Immature natural killer cell (primary cell): ENCODE data around the gene KRT12. TPM values are rescaled to one million over a fixed set of nuclear protein-coding genes. Genes with fewer than 3 reads are reported as not detected.

Source experiments
- DNase-seq, 3 donors: peaks; one replicate each; pipeline ENCODE4 v3.0.0; 2022; ENCODE audit warnings: mixed read lengths in 1 of 3
- H3K27ac Mint-ChIP-seq, 6 donors: one replicate each; pipeline ENCODE4 v1.8.0; 2020; ENCODE audit warnings: mixed read lengths in 6 of 6, mild to moderate bottlenecking in 5 of 6, inconsistent platforms in 4 of 6, moderate library complexity in 3 of 6
- H3K27me3 Mint-ChIP-seq, 3 donors: one replicate each; pipeline ENCODE4 v1.8.0; 2020 to 2021; ENCODE audit warnings: low read depth in 3 of 3, mild to moderate bottlenecking in 3 of 3, mixed read lengths in 3 of 3, moderate library complexity in 3 of 3, inconsistent platforms in 1 of 3
- H3K36me3 Mint-ChIP-seq, 3 donors: one replicate each; pipeline ENCODE4 v1.8.0; 2020; ENCODE audit warnings: mixed read lengths in 3 of 3, inconsistent platforms in 2 of 3, mild to moderate bottlenecking in 2 of 3
- H3K4me1 Mint-ChIP-seq, 2 donors: one replicate each; pipeline ENCODE4 v1.8.0; 2020; ENCODE audit warnings: inconsistent platforms in 2 of 2, mild to moderate bottlenecking in 2 of 2, mixed read lengths in 2 of 2, moderate library complexity in 1 of 2
- H3K4me3 Mint-ChIP-seq, 5 donors: one replicate each; pipeline ENCODE4 v1.8.0; 2020; ENCODE audit warnings: mild to moderate bottlenecking in 5 of 5, mixed read lengths in 5 of 5, inconsistent platforms in 3 of 5, moderate library complexity in 3 of 5
- H3K9me3 Mint-ChIP-seq, 6 donors: one replicate each; pipeline ENCODE4 v1.8.0; 2020; ENCODE audit warnings: mild to moderate bottlenecking in 6 of 6, mixed read lengths in 6 of 6, inconsistent platforms in 4 of 6, moderate library complexity in 3 of 6
- polyA plus RNA-seq, 3 donors: library from polyadenylated mRNA; unstranded; fragments of 300-500 nt; fragmentation: Illumina TruSeq; gene quantifications; one replicate each; pipeline ENCODE4 v1.2.3, GENCODE V29; 2021

KRT12 gene
- polyA plus RNA-seq, 3 donors from 2014 or later: not detected

GRCh38 chr17:40846515-40847144 is 20.4 kb downstream of the KRT12 start:
- DNase-seq: no peak
- Mint-ChIP-seq H3K27me3 (peaks cover 0 to 19% (median 13%) of the 10 kb centered on the region in 3 donors), H3K27ac (no peak overlapping the region), H3K9me3 (peaks cover 0 to 2% (median 0%) of the 10 kb centered on the region in 6 donors), H3K36me3 (no peaks in the 10 kb centered on the region), H3K4me3 (no peak overlapping the region), H3K4me1 (no peaks in the 10 kb centered on the region)

- no peak overlapping the region for H3K4me3 Mint-ChIP-seq
- peaks cover 0 to 2% (median 0%) of the 10 kb centered on the region in 6 donors for H3K9me3 Mint-ChIP-seq
These were observed 22.3 kb downstream of the KRT12 start for GRCh38 chr17:40844671-40845107.

DNA sequence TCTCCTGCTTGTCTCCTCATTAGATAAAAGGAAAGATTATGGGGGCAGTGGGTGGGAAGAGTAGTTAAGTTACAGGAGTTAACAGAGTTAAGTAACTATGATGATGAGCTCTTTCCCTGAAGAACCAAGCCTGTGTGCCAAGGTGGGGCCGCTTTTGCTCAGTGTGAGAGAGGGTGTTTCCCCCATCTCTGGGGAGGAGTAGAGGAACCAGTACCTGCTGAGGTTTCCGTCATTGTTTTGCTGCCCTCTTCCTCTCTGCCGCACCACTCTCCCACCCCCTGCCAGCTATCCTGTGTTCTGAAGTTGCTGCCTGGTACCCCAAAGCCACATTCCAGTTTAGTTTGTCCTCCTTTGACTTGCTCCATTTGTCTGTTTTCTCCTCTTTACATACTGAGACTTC is 23.8 kb downstream of the KRT12 start:
- peaks cover 0 to 17% (median 13%) of the 10 kb centered on the region in 3 donors for H3K27me3 Mint-ChIP-seq
- H3K27ac Mint-ChIP-seq: no peak overlapping the region
- H3K4me1 Mint-ChIP-seq: no peaks in the 10 kb centered on the region
- H3K9me3 Mint-ChIP-seq: peaks cover 0 to 2% (median 0%) of the 10 kb centered on the region in 6 donors
- no peak for DNase-seq
- H3K4me3 Mint-ChIP-seq: no peak overlapping the region
- peaks cover 4 to 9% (median 4%) of the 10 kb centered on the region in 3 donors for H3K36me3 Mint-ChIP-seq

More at GRCh38 chr17:40844671-40845107, 22.3 kb downstream of the KRT12 start:
- H3K27ac Mint-ChIP-seq: no peak overlapping the region
- no peaks in the 10 kb centered on the region for H3K4me1 Mint-ChIP-seq
- peaks cover 0 to 20% (median 13%) of the 10 kb centered on the region in 3 donors for H3K27me3 Mint-ChIP-seq
- no peak for DNase-seq
- peaks cover 0 to 4% (median under 1%) of the 10 kb centered on the region in 3 donors for H3K36me3 Mint-ChIP-seq

GRCh38 chr17:40841246-40841645 is 25.8 kb downstream of the KRT12 start:
- H3K9me3 Mint-ChIP-seq: peaks cover 0 to 2% (median 0%) of the 10 kb centered on the region in 6 donors
- DNase-seq: no peak
- H3K27me3 Mint-ChIP-seq: peaks cover 0 to 17% (median 13%) of the 10 kb centered on the region in 3 donors
- no peak overlapping the region for H3K4me3 Mint-ChIP-seq
- H3K4me1 Mint-ChIP-seq: no peaks in the 10 kb centered on the region
- peaks cover 4 to 10% (median 4%) of the 10 kb centered on the region in 3 donors for H3K36me3 Mint-ChIP-seq
- H3K27ac Mint-ChIP-seq: no peak overlapping the region

DNA sequence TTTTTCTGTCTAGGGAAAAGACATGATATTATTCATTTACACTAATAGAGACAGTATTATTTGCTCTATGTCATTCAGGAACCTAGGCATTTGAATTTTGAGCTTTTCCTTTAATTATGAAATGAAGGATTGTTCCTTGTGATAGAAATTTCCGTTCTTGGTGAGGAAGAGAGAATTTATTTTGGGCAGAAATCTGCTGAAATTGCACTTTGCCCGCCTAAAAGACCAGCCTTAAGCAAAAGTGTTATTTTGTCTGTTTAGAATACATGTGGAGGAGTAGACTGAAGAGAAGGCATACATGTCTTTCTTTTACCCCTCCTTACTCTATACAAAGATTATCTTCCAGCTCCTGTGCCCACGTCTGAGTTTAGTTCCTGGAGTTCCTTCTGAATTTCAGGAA is 27.8 kb downstream of the KRT12 start:
- H3K27me3 Mint-ChIP-seq: peaks cover 1 to 6% (median 3%) of the 10 kb centered on the region in 3 donors
- DNase-seq: no peak
- H3K4me1 Mint-ChIP-seq: no peaks in the 10 kb centered on the region
- peaks cover 0 to 2% (median 0%) of the 10 kb centered on the region in 6 donors for H3K9me3 Mint-ChIP-seq
- H3K36me3 Mint-ChIP-seq: peaks cover 10 to 23% (median 16%) of the 10 kb centered on the region in 3 donors
- H3K4me3 Mint-ChIP-seq: no peak overlapping the region
- H3K27ac Mint-ChIP-seq: no peak overlapping the region

- Mint-ChIP-seq H3K27ac (no peak overlapping the region), H3K9me3 (no peaks in the 10 kb centered on the region), H3K27me3 (peaks cover 1 to 2% (median 2%) of the 10 kb centered on the region in 3 donors), H3K36me3 (peaks cover 9 to 28% (median 23%) of the 10 kb centered on the region in 3 donors), H3K4me3 (no peak overlapping the region), H3K4me1 (no peaks in the 10 kb centered on the region)
- DNase-seq: no peak
These were observed 31.0 kb downstream of the KRT12 start for GRCh38 chr17:40836020-40836419.

GRCh38 chr17:40833882-40834281 is 33.1 kb downstream of the KRT12 start:
- H3K4me1 Mint-ChIP-seq: no peaks in the 10 kb centered on the region
- no peaks in the 10 kb centered on the region for H3K9me3 Mint-ChIP-seq
- no peak overlapping the region for H3K27ac Mint-ChIP-seq
- DNase-seq: no peak
- H3K36me3 Mint-ChIP-seq: peaks cover 6 to 29% (median 26%) of the 10 kb centered on the region in 3 donors
- H3K4me3 Mint-ChIP-seq: no peak overlapping the region
- H3K27me3 Mint-ChIP-seq: peaks cover 0 to 1% (median 0%) of the 10 kb centered on the region in 3 donors

GRCh38 chr17:40832840-40833239 is 34.2 kb downstream of the KRT12 start:
- Mint-ChIP-seq H3K4me1 (no peaks in the 10 kb centered on the region), H3K36me3 (peaks cover 10 to 32% (median 24%) of the 10 kb centered on the region in 3 donors), H3K9me3 (peaks cover 0 to under 1% (median 0%) of the 10 kb centered on the region in 6 donors), H3K27ac (no peak overlapping the region), H3K27me3 (peaks cover 0 to 4% (median 1%) of the 10 kb centered on the region in 3 donors), H3K4me3 (no peak overlapping the region)
- DNase-seq: no peak

GRCh38 chr17:40830085-40830776 is 36.8 kb downstream of the KRT12 start:
- Mint-ChIP-seq H3K4me1 (no peaks in the 10 kb centered on the region), H3K36me3 (peaks cover 10 to 35% (median 32%) of the 10 kb centered on the region in 3 donors), H3K4me3 (no peak overlapping the region), H3K27ac (no peak overlapping the region), H3K27me3 (peaks cover 1 to 14% (median 6%) of the 10 kb centered on the region in 3 donors), H3K9me3 (peaks cover 0 to 3% (median 0%) of the 10 kb centered on the region in 6 donors)
- DNase-seq: no peak

DNA sequence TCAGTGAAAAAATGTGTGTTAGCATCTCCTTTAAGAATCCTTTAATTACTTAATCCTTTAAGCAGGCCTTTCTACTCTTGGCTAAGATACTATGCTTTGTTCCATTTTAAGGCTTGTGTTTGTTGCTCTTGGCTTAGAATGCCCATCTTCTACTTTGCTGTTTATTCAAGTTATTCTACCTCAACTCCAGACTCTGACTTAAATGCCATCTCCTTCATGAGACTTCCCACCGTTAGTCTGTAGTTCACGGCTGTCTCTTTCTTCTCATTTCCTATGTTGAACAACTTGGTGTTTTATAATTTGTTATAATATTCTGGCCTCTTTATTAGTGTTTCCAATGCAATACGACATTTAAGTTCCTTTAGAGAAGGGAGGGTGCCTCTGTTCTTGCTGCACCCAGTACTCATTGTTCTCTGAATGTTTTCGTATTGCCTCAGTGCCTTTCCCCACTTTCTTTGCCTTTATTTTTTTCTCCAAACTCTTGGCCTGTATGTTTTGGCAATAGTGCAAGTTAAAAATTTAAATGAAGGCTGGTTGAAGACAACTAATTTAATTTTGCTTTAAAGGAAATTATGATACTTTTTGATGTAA is 38.5 kb downstream of the KRT12 start:
- Mint-ChIP-seq H3K27me3 (peaks cover 1 to 12% (median 6%) of the 10 kb centered on the region in 3 donors), H3K4me3 (no peak overlapping the region), H3K9me3 (peaks cover 0 to 5% (median 0%) of the 10 kb centered on the region in 6 donors), H3K4me1 (no peaks in the 10 kb centered on the region), H3K27ac (no peak overlapping the region), H3K36me3 (peaks cover 8 to 28% (median 28%) of the 10 kb centered on the region in 3 donors)
- DNase-seq: no peak

DNA sequence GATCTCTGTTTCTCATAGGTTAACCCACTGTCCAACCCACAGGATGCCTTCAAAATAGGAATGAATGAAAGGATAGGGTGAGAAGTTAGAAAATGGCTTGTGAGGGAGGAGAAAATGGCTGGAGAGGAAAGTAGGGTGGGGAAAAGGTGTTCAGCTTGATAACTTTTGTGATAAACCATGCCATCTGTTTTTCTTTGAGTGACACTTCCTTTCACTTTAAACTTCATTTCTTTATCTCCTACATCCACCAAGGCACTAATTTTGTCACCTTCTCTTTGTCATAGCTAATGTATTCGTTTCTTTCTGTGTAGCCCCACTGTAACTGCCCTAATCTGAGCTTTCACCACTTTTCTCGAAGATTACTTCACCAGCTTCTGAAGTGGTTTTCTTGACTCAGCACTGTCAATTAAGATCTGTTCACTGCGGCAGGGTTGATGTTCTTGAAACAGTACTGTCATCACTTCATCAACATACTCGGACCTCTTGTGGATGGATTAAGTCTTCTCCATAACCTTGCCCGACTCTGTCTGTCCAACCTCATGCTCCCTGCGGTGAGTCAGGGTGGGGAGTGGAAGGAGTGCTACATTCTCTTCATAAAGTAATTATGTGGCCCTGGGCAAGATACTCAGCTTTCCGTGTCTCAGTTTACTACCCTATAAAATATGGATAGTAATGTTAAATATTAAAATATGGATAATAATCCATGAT is 39.1 kb downstream of the KRT12 start:
- no peak for DNase-seq
- peaks cover 0 to 5% (median 0%) of the 10 kb centered on the region in 6 donors for H3K9me3 Mint-ChIP-seq
- peaks cover 1 to 12% (median 6%) of the 10 kb centered on the region in 3 donors for H3K27me3 Mint-ChIP-seq
- peaks cover 8 to 26% (median 26%) of the 10 kb centered on the region in 3 donors for H3K36me3 Mint-ChIP-seq
- no peaks in the 10 kb centered on the region for H3K4me1 Mint-ChIP-seq
- no peak overlapping the region for H3K4me3 Mint-ChIP-seq
- no peak overlapping the region for H3K27ac Mint-ChIP-seq

GRCh38 chr17:40825599-40825998 is 41.4 kb downstream of the KRT12 start:
- peaks cover 0 to under 1% of the 10 kb centered on the region in 2 donors for H3K4me1 Mint-ChIP-seq
- no peak overlapping the region for H3K27ac Mint-ChIP-seq
- no peak overlapping the region for H3K4me3 Mint-ChIP-seq
- H3K27me3 Mint-ChIP-seq: peaks cover 1 to 13% (median 9%) of the 10 kb centered on the region in 3 donors
- peaks cover 0 to 5% (median 0%) of the 10 kb centered on the region in 6 donors for H3K9me3 Mint-ChIP-seq
- no peak for DNase-seq
- H3K36me3 Mint-ChIP-seq: peaks cover 18 to 38% (median 35%) of the 10 kb centered on the region in 3 donors
